Osteocyte (in vitro differentiated cells): ENCODE measurements around the gene GIMD1. TPM values are rescaled to one million over a fixed set of nuclear protein-coding genes. Genes with fewer than 3 reads are reported as not detected.

Experiments used
- DNase-seq: peaks from one replicate; pipeline ENCODE4 v3.0.0; 2021; ENCODE audit warnings: mixed read lengths; ENCODE audit not compliant: unreplicated experiment; ENCODE audit errors: extremely low spot score
- H3K27ac Mint-ChIP-seq: one replicate; pipeline ENCODE4 v1.8.0; 2021; ENCODE audit warnings: mild to moderate bottlenecking, mixed read lengths; ENCODE audit not compliant: unreplicated experiment
- H3K27me3 Mint-ChIP-seq: one replicate; pipeline ENCODE4 v1.8.0; 2021; ENCODE audit warnings: mixed read lengths; ENCODE audit not compliant: unreplicated experiment
- H3K36me3 Mint-ChIP-seq: one replicate; pipeline ENCODE4 v1.8.0; 2021; ENCODE audit warnings: mixed read lengths; ENCODE audit not compliant: unreplicated experiment
- H3K4me1 Mint-ChIP-seq: one replicate; pipeline ENCODE4 v1.8.0; 2021; ENCODE audit warnings: mixed read lengths; ENCODE audit not compliant: unreplicated experiment
- H3K4me3 Mint-ChIP-seq: one replicate; pipeline ENCODE4 v1.8.0; 2021; ENCODE audit warnings: mild to moderate bottlenecking, moderate library complexity, mixed read lengths; ENCODE audit not compliant: unreplicated experiment
- H3K9me3 Mint-ChIP-seq: one replicate; pipeline ENCODE4 v1.8.0; 2021; ENCODE audit warnings: mixed read lengths; ENCODE audit not compliant: unreplicated experiment
- CTCF ChIP-seq: fragments of 200-600 bp; sonication (generic); IDR thresholded peaks from 2 replicates; pipeline ENCODE4 v1.5.0; 2021; ENCODE audit warnings: antibody characterized with exemption, mild to moderate bottlenecking, moderate library complexity
- total RNA-seq: library from RNA; stranded (reverse); gene quantifications from 2 replicates; pipeline ENCODE4 v1.2.1, GENCODE V29; 2021

Gene GIMD1
- total RNA-seq, 1 donor from 2014 or later: not detected

- Mint-ChIP-seq H3K36me3 (peaks cover 58% of the 10 kb centered on the region), H3K4me3 (no peak overlapping the region), H3K4me1 (peaks cover 2% of the 10 kb centered on the region), H3K27me3 (no peaks in the 10 kb centered on the region), H3K9me3 (peaks cover 33% of the 10 kb centered on the region), H3K27ac (no peak overlapping the region)
- no peak for TF ChIP-seq CTCF
- DNase-seq: no peak
Measured at GRCh38 chr4:106340774-106341173, 27.8 kb downstream of the GIMD1 start.

GRCh38 chr4:106339431-106339830 lies 29.1 kb downstream of the GIMD1 start:
- no peak for TF ChIP-seq CTCF
- Mint-ChIP-seq H3K4me1 (peaks cover 5% of the 10 kb centered on the region), H3K27ac (no peak overlapping the region), H3K9me3 (peaks cover 33% of the 10 kb centered on the region), H3K36me3 (peaks cover 65% of the 10 kb centered on the region), H3K4me3 (no peak overlapping the region), H3K27me3 (no peaks in the 10 kb centered on the region)
- DNase-seq: no peak

GRCh38 chr4:106338671-106339070 lies 29.9 kb downstream of the GIMD1 start:
- no peak for DNase-seq
- TF ChIP-seq CTCF: no peak
- Mint-ChIP-seq H3K27me3 (no peaks in the 10 kb centered on the region), H3K9me3 (peaks cover 33% of the 10 kb centered on the region), H3K36me3 (peaks cover 68% of the 10 kb centered on the region), H3K27ac (no peak overlapping the region), H3K4me1 (peaks cover 5% of the 10 kb centered on the region), H3K4me3 (no peak overlapping the region)

GRCh38 chr4:106337916-106338315 lies 30.7 kb downstream of the GIMD1 start:
- Mint-ChIP-seq H3K27me3 (no peaks in the 10 kb centered on the region), H3K4me1 (peaks cover 7% of the 10 kb centered on the region), H3K36me3 (peaks cover 73% of the 10 kb centered on the region), H3K9me3 (peaks cover 33% of the 10 kb centered on the region), H3K27ac (no peak overlapping the region), H3K4me3 (no peak overlapping the region)
- DNase-seq: no peak
- no peak for TF ChIP-seq CTCF

GRCh38 chr4:106336618-106337017 lies 32.0 kb downstream of the GIMD1 start:
- Mint-ChIP-seq H3K27me3 (no peaks in the 10 kb centered on the region), H3K4me1 (peaks cover 7% of the 10 kb centered on the region), H3K36me3 (peaks cover 75% of the 10 kb centered on the region), H3K9me3 (peaks cover 31% of the 10 kb centered on the region), H3K27ac (no peak overlapping the region), H3K4me3 (no peak overlapping the region)
- TF ChIP-seq CTCF: no peak
- no peak for DNase-seq
